Immature natural killer cell (primary cell): ENCODE measurements around the gene SLC9A4. TPM values are rescaled to one million over a fixed set of nuclear protein-coding genes. Genes with fewer than 3 reads are reported as not detected.
"Not testable (repeated sequence)": the region's sequence is repeated elsewhere in the genome, so short reads cannot be mapped to it uniquely, and the experiment has no call there.

ENCODE experiments used
- DNase-seq, 3 donors: peaks; one replicate each; pipeline ENCODE4 v3.0.0; 2022; ENCODE audit warnings: mixed read lengths in 1 of 3
- H3K27ac Mint-ChIP-seq, 6 donors: one replicate each; pipeline ENCODE4 v1.8.0; 2020; ENCODE audit warnings: mixed read lengths in 6 of 6, mild to moderate bottlenecking in 5 of 6, inconsistent platforms in 4 of 6, moderate library complexity in 3 of 6
- H3K27me3 Mint-ChIP-seq, 3 donors: one replicate each; pipeline ENCODE4 v1.8.0; 2020 to 2021; ENCODE audit warnings: low read depth in 3 of 3, mild to moderate bottlenecking in 3 of 3, mixed read lengths in 3 of 3, moderate library complexity in 3 of 3, inconsistent platforms in 1 of 3
- H3K36me3 Mint-ChIP-seq, 3 donors: one replicate each; pipeline ENCODE4 v1.8.0; 2020; ENCODE audit warnings: mixed read lengths in 3 of 3, inconsistent platforms in 2 of 3, mild to moderate bottlenecking in 2 of 3
- H3K4me1 Mint-ChIP-seq, 2 donors: one replicate each; pipeline ENCODE4 v1.8.0; 2020; ENCODE audit warnings: inconsistent platforms in 2 of 2, mild to moderate bottlenecking in 2 of 2, mixed read lengths in 2 of 2, moderate library complexity in 1 of 2
- H3K4me3 Mint-ChIP-seq, 5 donors: one replicate each; pipeline ENCODE4 v1.8.0; 2020; ENCODE audit warnings: mild to moderate bottlenecking in 5 of 5, mixed read lengths in 5 of 5, inconsistent platforms in 3 of 5, moderate library complexity in 3 of 5
- H3K9me3 Mint-ChIP-seq, 6 donors: one replicate each; pipeline ENCODE4 v1.8.0; 2020; ENCODE audit warnings: mild to moderate bottlenecking in 6 of 6, mixed read lengths in 6 of 6, inconsistent platforms in 4 of 6, moderate library complexity in 3 of 6
- polyA plus RNA-seq, 3 donors: library from polyadenylated mRNA; unstranded; fragments of 300-500 nt; fragmentation: Illumina TruSeq; gene quantifications; one replicate each; pipeline ENCODE4 v1.2.3, GENCODE V29; 2021

SLC9A4 gene
- polyA plus RNA-seq, 3 donors from 2014 or later: not detected

GRCh38 chr2:102550151-102550550, 77.1 kb downstream of the SLC9A4 start:
- peaks cover 17 to 25% (median 18%) of the 10 kb centered on the region in 3 donors for H3K36me3 Mint-ChIP-seq
- H3K4me1 Mint-ChIP-seq: no peaks in the 10 kb centered on the region
- no peak overlapping the region for H3K4me3 Mint-ChIP-seq
- DNase-seq: no peak
- H3K27ac Mint-ChIP-seq: no peak overlapping the region
- H3K9me3 Mint-ChIP-seq: peaks cover 16 to 42% (median 26%) of the 10 kb centered on the region in 6 donors
- peaks cover 0 to 8% (median 0%) of the 10 kb centered on the region in 3 donors for H3K27me3 Mint-ChIP-seq

GRCh38 chr2:102551329-102552096, 78.5 kb downstream of the SLC9A4 start:
- Mint-ChIP-seq H3K27me3 (peaks cover 0 to 8% (median 0%) of the 10 kb centered on the region in 3 donors), H3K36me3 (peaks cover 17 to 25% (median 18%) of the 10 kb centered on the region in 3 donors), H3K4me3 (no peak overlapping the region), H3K9me3 (peaks cover 14 to 42% (median 26%) of the 10 kb centered on the region in 6 donors), H3K4me1 (no peaks in the 10 kb centered on the region), H3K27ac (no peak overlapping the region)
- no peak for DNase-seq

GRCh38 chr2:102553601-102554000, 80.6 kb downstream of the SLC9A4 start:
- Mint-ChIP-seq H3K27ac (no peak overlapping the region), H3K9me3 (peaks cover 9 to 25% (median 20%) of the 10 kb centered on the region in 6 donors), H3K4me1 (peaks cover 10 to 12% of the 10 kb centered on the region in 2 donors), H3K36me3 (peaks cover 8 to 18% (median 18%) of the 10 kb centered on the region in 3 donors), H3K4me3 (no peak overlapping the region), H3K27me3 (peaks cover 0 to 4% (median 0%) of the 10 kb centered on the region in 3 donors)
- DNase-seq: no peak

GRCh38 chr2:102558463-102558862, 85.4 kb downstream of the SLC9A4 start:
- Mint-ChIP-seq H3K4me1 (peaks cover 10 to 12% of the 10 kb centered on the region in 2 donors), H3K27me3 (peaks cover 0 to 2% (median 2%) of the 10 kb centered on the region in 3 donors), H3K4me3 (no peak overlapping the region), H3K9me3 (no peaks in the 10 kb centered on the region), H3K27ac (no peak overlapping the region), H3K36me3 (peaks cover 0 to 5% (median 0%) of the 10 kb centered on the region in 3 donors)
- no peak for DNase-seq

- DNase-seq, H3K4me3 Mint-ChIP-seq, H3K36me3 Mint-ChIP-seq, H3K27me3 Mint-ChIP-seq, H3K9me3 Mint-ChIP-seq, H3K4me1 Mint-ChIP-seq, H3K27ac Mint-ChIP-seq: not testable (repeated sequence)
These were observed 89.5 kb downstream of the SLC9A4 start for GRCh38 chr2:102562542-102562941.

- peaks cover under 1 to 20% (median 5%) of the 10 kb centered on the region in 6 donors for H3K9me3 Mint-ChIP-seq
- no peak overlapping the region for H3K27ac Mint-ChIP-seq
- no peak for DNase-seq
- peaks cover 6 to 10% of the 10 kb centered on the region in 2 donors for H3K4me1 Mint-ChIP-seq
- peaks cover 3 to 9% (median 5%) of the 10 kb centered on the region in 3 donors for H3K36me3 Mint-ChIP-seq
- H3K4me3 Mint-ChIP-seq: no peak overlapping the region
- H3K27me3 Mint-ChIP-seq: peaks cover 3 to 8% (median 4%) of the 10 kb centered on the region in 3 donors
These were observed 102.9 kb downstream of the SLC9A4 start for GRCh38 chr2:102575888-102576287.

- Mint-ChIP-seq H3K9me3 (peaks cover 1 to 23% (median 8%) of the 10 kb centered on the region in 6 donors), H3K27me3 (peaks cover 4 to 6% (median 4%) of the 10 kb centered on the region in 3 donors)
- DNase-seq: no peak
These were observed 105.3 kb downstream of the SLC9A4 start for GRCh38 chr2:102578376-102578775.

GRCh38 chr2:102581911-102582310, 108.9 kb downstream of the SLC9A4 start:
- DNase-seq: no peak
- Mint-ChIP-seq H3K27me3 (peaks cover 0 to 5% (median 5%) of the 10 kb centered on the region in 3 donors), H3K4me1 (peaks cover 9 to 12% of the 10 kb centered on the region in 2 donors), H3K9me3 (peaks cover 0 to 17% (median 3%) of the 10 kb centered on the region in 6 donors), H3K36me3 (peaks cover 0 to 5% (median 5%) of the 10 kb centered on the region in 3 donors), H3K27ac (peak overlapping the region in 4 of 6 donors; percentile 15 to 66 (median 18)), H3K4me3 (peak overlapping the region; percentile 12 to 60 (median 40))

More at GRCh38 chr2:102578376-102578775, 105.3 kb downstream of the SLC9A4 start:
- Mint-ChIP-seq H3K36me3 (peaks cover 5 to 9% (median 8%) of the 10 kb centered on the region in 3 donors), H3K4me3 (no peak overlapping the region), H3K27ac (no peak overlapping the region), H3K4me1 (peaks cover 10 to 14% of the 10 kb centered on the region in 2 donors)

GRCh38 chr2:102582845-102583244, 109.8 kb downstream of the SLC9A4 start:
- Mint-ChIP-seq H3K36me3 (peaks cover 0 to 5% (median 5%) of the 10 kb centered on the region in 3 donors), H3K4me1 (peaks cover 9 to 12% of the 10 kb centered on the region in 2 donors), H3K27me3 (peaks cover 0 to 6% (median 5%) of the 10 kb centered on the region in 3 donors), H3K4me3 (no peak overlapping the region), H3K27ac (no peak overlapping the region), H3K9me3 (peaks cover 0 to 17% (median 3%) of the 10 kb centered on the region in 6 donors)
- no peak for DNase-seq

Other genes with a start within 250 kb of the SLC9A4 start
- 1 to 10 TPM in 1 of 3 donors, under 1 TPM in 1, not detected in 1; 0.48 to 1.8 TPM for gene IL1RL1, start 161.7 kb upstream of the SLC9A4 start, polyA plus RNA-seq
- 10 to 100 TPM; 32.9 to 49.9 (median 37.4) TPM for gene IL18R1, start 117.4 kb upstream of the SLC9A4 start, polyA plus RNA-seq
- gene IL18RAP, start 50.1 kb upstream of the SLC9A4 start, polyA plus RNA-seq: 10 to 100 TPM; 58.1 to 60.8 (median 60.3) TPM
- gene SLC9A2, start 146.3 kb downstream of the SLC9A4 start, polyA plus RNA-seq: not detected